ENCODE results near the gene TIGD7. TPM values are rescaled to one million over a fixed set of nuclear protein-coding genes. Genes with fewer than 3 reads are reported as not detected.
"Not testable (repeated sequence)": the region's sequence is repeated elsewhere in the genome, so short reads cannot be mapped to it uniquely, and the experiment has no call there.

Gene TIGD7
- total RNA-seq, 1 experiment from 2014 or later, result 2.1 TPM

DNA sequence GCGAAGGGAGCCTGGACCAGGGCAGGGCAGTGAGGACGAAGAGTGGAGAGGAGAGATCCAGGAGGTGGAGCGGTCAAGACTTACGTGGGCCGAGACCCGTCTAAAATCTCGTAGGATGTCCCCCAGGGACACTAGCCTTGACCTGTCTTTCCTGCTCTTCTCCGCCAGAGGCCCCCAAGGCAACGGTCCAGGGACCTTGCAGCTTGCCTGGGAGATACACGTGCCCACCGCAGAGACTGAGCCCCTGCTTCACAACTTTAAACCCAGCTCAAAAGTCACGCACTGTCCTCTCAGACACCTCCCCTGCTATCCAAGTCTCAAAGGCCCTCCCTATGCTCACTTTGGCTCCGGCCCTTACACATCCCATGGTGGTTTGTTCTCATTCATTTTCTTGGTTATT lies 9.4 kb downstream of the TIGD7 start:
- Histone ChIP-seq H3K4me1 (replicated peaks) (no peaks in the 10 kb centered on the region), H3K27me3 (replicated peaks) (no peaks in the 10 kb centered on the region), H3K27ac (no peak overlapping the region), H3K4me3 (no peak overlapping the region), H3K36me3 (peaks cover 80% of the 10 kb centered on the region), H3K9me3 (replicated peaks) (peaks cover 42% of the 10 kb centered on the region)
- no peak for DNase-seq (ENCODE audit: low read depth in 1 of 2, low spot score in 2 of 2)

DNA sequence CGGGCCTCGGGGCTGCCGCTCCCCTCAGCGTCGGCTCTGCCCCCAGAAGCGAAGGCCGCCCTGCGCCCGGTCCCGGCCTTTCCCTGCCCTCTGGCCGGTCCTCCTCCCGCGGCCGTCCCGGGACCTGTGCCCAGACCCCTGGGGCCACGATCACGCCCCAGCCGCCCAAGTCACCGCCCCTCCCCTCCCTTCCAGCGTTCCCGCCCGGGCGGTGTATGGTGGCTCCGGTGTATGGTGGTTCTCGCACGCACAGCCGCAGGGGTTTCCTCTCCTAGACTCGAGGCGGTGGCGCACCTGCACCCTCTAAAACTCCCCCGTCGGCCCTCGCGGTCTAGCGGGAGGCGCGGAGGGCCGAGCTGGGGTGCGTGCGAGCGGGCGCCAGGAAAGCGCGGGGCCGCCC lies 10.0 kb downstream of the TIGD7 start:
- no peaks in the 10 kb centered on the region for H3K4me1 ChIP-seq (replicated peaks)
- peaks cover 82% of the 10 kb centered on the region for H3K36me3 ChIP-seq
- H3K27me3 ChIP-seq (replicated peaks), result no peaks in the 10 kb centered on the region
- no peak for DNase-seq (ENCODE audit: low read depth in 1 of 2, low spot score in 2 of 2)
- H3K27ac ChIP-seq, result no peak overlapping the region
- H3K4me3 ChIP-seq, result no peak overlapping the region
- H3K9me3 ChIP-seq (replicated peaks), result peaks cover 47% of the 10 kb centered on the region

DNA sequence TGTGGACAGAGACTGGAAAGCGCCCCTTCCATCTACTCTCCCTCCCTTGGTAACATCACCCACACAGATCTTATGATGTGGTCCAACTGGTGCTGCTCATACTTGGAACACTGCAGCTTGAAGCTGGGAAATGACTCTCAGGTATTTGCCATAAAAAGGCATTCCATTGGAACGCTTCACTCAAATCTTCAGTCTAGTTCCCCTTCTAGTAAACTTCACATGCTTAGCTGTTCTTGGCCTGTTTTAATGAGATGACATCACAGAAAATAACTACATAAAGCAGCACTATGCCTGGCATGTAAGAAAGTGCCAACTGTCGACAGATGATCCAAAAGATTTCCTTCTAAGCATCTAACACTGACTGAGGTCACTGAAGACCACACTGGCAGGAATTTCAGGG lies 12.6 kb downstream of the TIGD7 start:
- Histone ChIP-seq H3K9me3 (replicated peaks) (peaks cover 64% of the 10 kb centered on the region), H3K27me3 (replicated peaks) (no peaks in the 10 kb centered on the region), H3K4me3 (no peak overlapping the region), H3K36me3 (peaks cover 91% of the 10 kb centered on the region), H3K27ac (no peak overlapping the region), H3K4me1 (replicated peaks) (no peaks in the 10 kb centered on the region)
- DNase-seq (ENCODE audit: low read depth in 1 of 2, low spot score in 2 of 2), result no peak

DNA sequence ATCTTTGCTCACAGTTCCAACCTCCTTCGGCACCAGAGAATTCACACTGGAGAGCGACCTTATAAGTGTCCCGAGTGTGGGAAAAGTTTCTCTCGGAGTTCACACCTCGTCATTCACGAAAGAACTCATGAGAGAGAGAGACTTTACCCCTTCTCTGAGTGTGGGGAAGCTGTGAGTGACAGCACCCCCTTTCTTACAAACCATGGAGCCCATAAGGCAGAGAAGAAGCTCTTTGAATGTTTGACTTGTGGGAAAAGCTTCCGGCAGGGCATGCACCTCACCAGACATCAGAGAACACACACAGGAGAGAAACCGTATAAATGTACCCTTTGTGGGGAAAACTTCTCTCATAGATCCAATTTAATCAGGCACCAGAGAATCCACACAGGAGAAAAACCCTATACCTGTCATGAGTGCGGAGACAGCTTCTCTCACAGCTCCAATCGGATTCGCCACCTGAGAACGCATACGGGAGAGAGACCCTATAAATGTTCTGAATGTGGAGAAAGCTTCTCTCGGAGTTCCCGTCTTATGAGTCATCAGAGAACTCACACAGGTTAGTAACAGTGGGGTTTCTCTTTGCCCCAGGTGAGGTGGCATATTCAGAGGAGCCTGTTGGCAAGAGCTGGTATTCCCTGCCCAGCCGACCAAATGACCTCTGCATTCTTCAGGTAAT lies 15.1 kb downstream of the TIGD7 start:
- peak in 1 of 2 experiments; percentile 18 for DNase-seq (ENCODE audit: low read depth in 1 of 2, low spot score in 2 of 2)
- Histone ChIP-seq H3K9me3 (replicated peaks) (peaks cover 54% of the 10 kb centered on the region), H3K27me3 (replicated peaks) (no peaks in the 10 kb centered on the region), H3K4me3 (no peak overlapping the region), H3K36me3 (peaks cover 97% of the 10 kb centered on the region), H3K27ac (no peak overlapping the region), H3K4me1 (replicated peaks) (no peaks in the 10 kb centered on the region)

DNA sequence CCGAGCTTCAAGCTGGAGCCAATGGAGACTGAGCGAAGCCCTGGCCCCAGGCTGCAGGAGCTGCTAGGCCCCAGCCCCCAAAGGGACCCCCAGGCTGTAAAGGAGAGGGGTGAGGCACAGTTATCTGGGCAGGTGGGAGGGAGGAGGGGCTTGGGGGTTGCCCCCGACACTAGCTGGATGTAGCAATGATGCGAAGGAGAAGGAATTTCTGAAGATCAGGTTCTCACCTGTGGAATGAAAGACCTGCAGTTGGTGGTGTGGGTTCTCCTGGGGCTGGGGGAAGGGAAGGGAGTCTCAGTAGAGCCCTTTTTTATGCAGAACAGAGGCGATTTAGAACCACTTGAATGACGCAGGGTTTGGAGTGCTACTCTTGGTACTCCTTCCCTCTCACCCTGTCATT lies 20.1 kb downstream of the TIGD7 start:
- peaks cover 12% of the 10 kb centered on the region for H3K4me1 ChIP-seq (replicated peaks)
- H3K27ac ChIP-seq, result no peak overlapping the region
- H3K27me3 ChIP-seq (replicated peaks), result no peaks in the 10 kb centered on the region
- peaks cover 64% of the 10 kb centered on the region for H3K36me3 ChIP-seq
- peaks cover 19% of the 10 kb centered on the region for H3K9me3 ChIP-seq (replicated peaks)
- no peak overlapping the region for H3K4me3 ChIP-seq
- no peak for DNase-seq (ENCODE audit: low read depth in 1 of 2, low spot score in 2 of 2)

DNA sequence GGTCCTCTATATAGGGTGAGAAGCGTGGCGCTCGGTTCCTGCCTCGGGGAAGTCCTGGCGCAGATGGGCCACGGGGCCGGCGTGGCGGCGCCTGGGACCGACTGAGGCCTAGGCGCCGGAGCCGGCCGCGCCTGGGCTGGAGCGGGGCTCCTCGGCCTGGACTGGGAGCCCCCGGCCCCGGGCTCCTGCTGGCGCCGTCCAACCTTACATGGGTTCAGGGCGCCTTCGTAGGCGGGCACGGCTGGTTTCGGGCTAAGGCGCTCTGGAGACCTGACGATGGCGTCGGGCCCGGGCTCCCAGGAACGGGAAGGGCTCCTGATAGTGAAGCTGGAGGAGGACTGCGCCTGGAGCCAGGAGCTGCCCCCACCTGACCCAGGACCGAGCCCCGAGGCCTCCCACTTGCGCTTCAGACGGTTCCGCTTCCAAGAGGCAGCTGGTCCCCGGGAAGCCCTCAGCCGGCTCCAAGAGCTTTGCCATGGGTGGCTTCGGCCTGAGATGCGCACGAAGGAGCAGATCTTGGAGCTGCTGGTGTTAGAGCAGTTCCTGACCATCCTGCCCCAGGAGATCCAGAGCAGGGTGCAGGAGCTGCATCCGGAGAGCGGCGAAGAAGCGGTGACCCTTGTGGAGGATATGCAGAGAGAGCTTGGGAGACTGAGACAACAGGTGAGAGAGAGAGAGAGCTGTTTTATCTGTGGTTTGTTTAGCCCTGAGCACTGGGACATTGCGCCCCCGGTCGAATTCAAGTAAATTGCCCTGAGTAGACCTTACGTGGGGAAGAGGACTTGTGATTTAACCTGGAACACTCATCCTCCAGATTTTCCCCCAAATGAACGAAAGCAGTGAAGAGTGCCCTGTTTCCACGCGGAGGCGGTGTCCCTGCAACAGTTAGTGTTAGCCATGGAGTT lies 21.4 kb downstream of the TIGD7 start:
- H3K27ac ChIP-seq, result peak overlapping the region; percentile 96
- no peaks in the 10 kb centered on the region for H3K27me3 ChIP-seq (replicated peaks)
- no peak for DNase-seq (ENCODE audit: low read depth in 1 of 2, low spot score in 2 of 2)
- peak overlapping the region; percentile 69 for H3K4me3 ChIP-seq
- H3K36me3 ChIP-seq, result peaks cover 50% of the 10 kb centered on the region
- H3K9me3 ChIP-seq (replicated peaks), result peaks cover 6% of the 10 kb centered on the region
- H3K4me1 ChIP-seq (replicated peaks), result peaks cover 12% of the 10 kb centered on the region

DNA sequence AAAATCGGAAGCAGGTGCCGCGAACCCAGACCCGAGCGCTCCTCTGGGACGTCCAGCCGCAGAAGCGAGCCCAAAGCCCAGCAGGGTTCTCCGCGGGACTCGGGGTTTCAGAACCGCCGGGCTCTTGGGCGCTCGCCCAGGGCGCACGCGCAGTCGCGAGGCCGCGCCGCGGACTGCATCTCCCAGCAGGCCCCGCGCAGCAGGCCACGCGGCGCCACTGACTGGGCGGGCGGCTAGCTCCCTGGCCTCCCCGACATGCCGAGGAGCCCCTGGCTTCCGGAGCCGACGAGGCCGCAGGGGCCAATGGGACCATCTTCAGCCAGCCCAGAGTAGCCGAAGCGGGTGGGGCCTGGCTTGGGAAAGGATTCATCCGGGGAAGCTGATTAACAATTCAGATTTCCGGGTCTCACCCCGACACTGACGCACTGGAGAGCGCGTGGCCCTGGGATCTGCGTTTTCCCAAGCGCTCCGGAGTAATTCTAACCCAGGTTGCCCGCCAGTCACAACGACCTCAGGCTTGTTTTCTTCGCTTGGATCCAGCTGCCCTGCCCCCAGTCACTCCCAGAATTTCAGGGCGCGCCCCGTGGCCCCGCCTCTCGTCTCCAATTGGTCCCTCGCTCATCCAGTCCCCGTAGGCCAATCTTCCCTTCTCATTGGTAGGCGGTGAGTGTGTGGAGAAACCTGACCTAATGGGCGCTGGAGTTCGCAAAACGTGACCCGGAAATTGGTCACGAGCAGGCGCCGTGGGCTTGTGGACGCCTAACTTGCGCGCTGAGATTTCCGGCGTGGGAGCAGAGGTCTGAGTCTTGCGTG lies 22.3 kb downstream of the TIGD7 start, which contains the start of gene ZNF263:
Gene ZNF263 (plus strand): TSS at position 762 of the 813 bp plus-strand sequence. CDS start 328 bp downstream, outside the sequence.
- H3K36me3 ChIP-seq, result peaks cover 42% of the 10 kb centered on the region
- H3K9me3 ChIP-seq (replicated peaks), result no peaks in the 10 kb centered on the region; the same call in 1 of the 2 replicates
- peak; percentile 96 for DNase-seq (ENCODE audit: low read depth in 1 of 2, low spot score in 2 of 2)
- H3K4me3 ChIP-seq, result peak within 1 kb of the TSS; percentile 69
- no peaks in the 10 kb centered on the region for H3K27me3 ChIP-seq (replicated peaks)
- H3K4me1 ChIP-seq (replicated peaks), result peaks cover 12% of the 10 kb centered on the region
- peak within 1 kb of the TSS; percentile 96 for H3K27ac ChIP-seq

DNA sequence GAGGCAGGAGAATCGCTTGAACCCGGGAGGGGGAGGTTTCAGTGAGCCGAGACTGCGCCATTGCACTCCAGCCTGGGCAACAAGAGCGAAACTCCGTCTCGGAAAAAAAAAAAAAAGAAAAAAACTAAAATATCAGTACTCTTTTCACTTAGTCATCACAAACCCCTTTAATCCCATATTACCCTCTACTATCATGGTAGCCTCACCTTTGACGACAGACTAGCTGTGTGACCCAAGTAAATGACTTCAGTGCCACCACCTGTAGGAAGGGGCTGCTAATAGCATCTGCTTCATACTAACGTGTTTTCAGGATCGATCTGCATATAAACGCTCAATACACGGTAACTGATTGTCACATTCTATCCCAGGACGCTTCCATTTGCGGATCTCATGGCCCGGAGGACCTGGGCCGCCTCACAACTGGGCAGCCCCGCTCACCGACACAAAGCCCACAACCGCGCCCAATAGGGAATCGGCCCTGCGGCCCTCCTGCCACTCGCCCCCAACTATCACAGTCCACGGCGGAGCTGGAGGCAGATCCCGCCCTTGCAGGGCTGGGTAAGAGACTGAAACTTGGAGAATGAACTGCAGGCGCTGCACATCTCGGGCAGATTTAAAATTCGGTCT lies 23.0 kb downstream of the TIGD7 start:
- no peaks in the 10 kb centered on the region for H3K27me3 ChIP-seq (replicated peaks)
- peaks cover 35% of the 10 kb centered on the region for H3K36me3 ChIP-seq
- H3K27ac ChIP-seq, result peak overlapping the region; percentile 96
- no peaks in the 10 kb centered on the region; the same call in 1 of the 2 replicates for H3K9me3 ChIP-seq (replicated peaks)
- H3K4me1 ChIP-seq (replicated peaks), result peaks cover 12% of the 10 kb centered on the region
- DNase-seq (ENCODE audit: low read depth in 1 of 2, low spot score in 2 of 2), result peak; percentile 75 to 91
- H3K4me3 ChIP-seq, result peak overlapping the region; percentile 69

- Histone ChIP-seq H3K27ac (no peak overlapping the region), H3K9me3 (replicated peaks) (no peaks in the 10 kb centered on the region; the same call in 1 of the 2 replicates), H3K36me3 (peaks cover 27% of the 10 kb centered on the region), H3K4me3 (no peak overlapping the region), H3K4me1 (replicated peaks) (peaks cover 12% of the 10 kb centered on the region), H3K27me3 (replicated peaks) (0 out of 2 replicates have a peak, but pooled peaks cover 4% of the 10 kb centered on the region)
- no peak for DNase-seq (ENCODE audit: low read depth in 1 of 2, low spot score in 2 of 2)
Observed at GRCh38 chr16:3281222-3281820, 23.9 kb downstream of the TIGD7 start.

DNA sequence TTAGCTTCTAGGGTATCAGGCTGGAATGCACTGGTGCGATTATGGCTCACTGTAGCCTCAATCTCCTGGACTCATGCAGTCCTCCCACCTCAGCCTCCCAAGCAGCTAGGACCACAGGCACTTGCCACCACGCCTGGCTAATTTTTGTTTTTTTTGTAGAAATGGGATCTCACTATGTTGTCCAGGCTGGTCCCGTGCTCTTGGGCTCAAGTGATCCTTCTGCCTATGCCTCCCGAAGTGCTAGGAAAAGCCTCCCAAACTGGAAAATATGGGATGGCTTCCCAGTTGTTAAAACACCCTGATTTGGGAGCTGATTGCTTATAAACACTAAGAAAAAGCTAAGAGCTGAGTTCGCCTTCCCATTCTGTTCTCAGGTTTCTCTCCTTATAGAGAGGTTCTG lies 28.6 kb downstream of the TIGD7 start:
- Histone ChIP-seq H3K27ac (no peak overlapping the region), H3K4me1 (replicated peaks) (no peaks in the 10 kb centered on the region), H3K27me3 (replicated peaks) (0 out of 2 replicates have a peak, but pooled peaks cover 4% of the 10 kb centered on the region), H3K4me3 (no peak overlapping the region), H3K9me3 (replicated peaks) (no peaks in the 10 kb centered on the region), H3K36me3 (no peaks in the 10 kb centered on the region)
- no peak for DNase-seq (ENCODE audit: low read depth in 1 of 2, low spot score in 2 of 2)

GRCh38 chr16:3274947-3275346 lies 30.3 kb downstream of the TIGD7 start:
- H3K4me3 ChIP-seq, result no peak overlapping the region
- no peak for DNase-seq (ENCODE audit: low read depth in 1 of 2, low spot score in 2 of 2)
- no peaks in the 10 kb centered on the region for H3K9me3 ChIP-seq (replicated peaks)
- H3K27me3 ChIP-seq (replicated peaks), result 0 out of 2 replicates have a peak, but pooled peaks cover 4% of the 10 kb centered on the region
- H3K36me3 ChIP-seq, result no peaks in the 10 kb centered on the region
- H3K27ac ChIP-seq, result no peak overlapping the region
- no peaks in the 10 kb centered on the region for H3K4me1 ChIP-seq (replicated peaks)

DNA sequence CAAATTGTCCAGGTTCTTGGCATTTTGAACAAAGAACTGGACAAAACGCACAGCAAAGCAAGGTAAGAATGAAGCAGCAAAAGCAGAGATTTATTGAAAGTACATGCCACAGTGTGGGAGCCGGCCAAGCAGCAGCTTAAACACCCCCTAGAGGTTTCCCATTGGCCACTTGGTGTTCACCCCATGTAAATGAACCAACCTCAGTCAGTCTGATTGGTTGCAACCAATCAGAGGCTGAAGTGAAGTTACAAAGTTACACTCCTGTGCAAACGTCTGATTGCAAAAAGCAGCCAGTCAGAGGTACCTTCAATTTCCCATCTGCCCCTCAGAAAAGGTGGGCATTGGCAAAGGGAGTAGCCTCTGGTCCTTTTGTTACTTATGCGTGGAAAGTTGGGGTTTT lies 30.7 kb downstream of the TIGD7 start:
- 0 out of 2 replicates have a peak, but pooled peaks cover 4% of the 10 kb centered on the region for H3K27me3 ChIP-seq (replicated peaks)
- H3K36me3 ChIP-seq, result no peaks in the 10 kb centered on the region
- DNase-seq (ENCODE audit: low read depth in 1 of 2, low spot score in 2 of 2), result no peak
- no peak overlapping the region for H3K4me3 ChIP-seq
- H3K27ac ChIP-seq, result no peak overlapping the region
- no peaks in the 10 kb centered on the region for H3K9me3 ChIP-seq (replicated peaks)
- no peaks in the 10 kb centered on the region for H3K4me1 ChIP-seq (replicated peaks)

- not testable (repeated sequence) for H3K4me1 ChIP-seq (replicated peaks); H3K4me3 ChIP-seq; H3K9me3 ChIP-seq (replicated peaks); H3K27me3 ChIP-seq (replicated peaks); H3K36me3 ChIP-seq; H3K27ac ChIP-seq; DNase-seq (ENCODE audit: low read depth in 1 of 2, low spot score in 2 of 2)
Observed at GRCh38 chr16:3271281-3271680, 33.9 kb downstream of the TIGD7 start.
